GM19468 (cell line): ENCODE data around the gene PLEKHB1.
"Not testable (repeated sequence)": the region's sequence is repeated elsewhere in the genome, so short reads cannot be mapped to it uniquely, and the experiment has no call there.

Experiments used
- ATAC-seq: cut with Tn5 transposase; IDR thresholded peaks from one replicate; pipeline ENCODE4 v1.9.1; 2021; ENCODE audit warnings: mild to moderate bottlenecking, moderate library complexity, moderate number of reproducible peaks; ENCODE audit not compliant: unreplicated experiment; ENCODE audit errors: extremely low read depth

The PLEKHB1 gene

DNA sequence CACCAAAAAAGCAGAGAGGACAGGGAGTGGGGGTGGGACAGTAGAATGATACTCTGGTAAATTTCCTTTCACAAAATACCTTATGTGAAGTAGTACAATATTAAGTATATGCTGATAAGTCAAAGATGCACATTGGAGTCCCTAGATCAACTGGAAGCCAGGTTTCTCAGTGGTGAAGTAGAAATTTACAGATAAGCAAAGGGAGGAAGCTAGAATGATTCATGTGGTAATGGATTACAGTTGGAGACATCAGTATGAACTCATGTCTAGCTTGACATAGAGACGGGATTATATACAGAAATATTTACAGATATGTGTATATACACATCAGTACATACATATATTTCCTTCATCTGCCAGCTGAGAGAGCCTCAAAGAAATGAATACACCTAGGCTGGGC is 21.5 kb downstream of the PLEKHB1 start:
- ATAC-seq: no peak

DNA sequence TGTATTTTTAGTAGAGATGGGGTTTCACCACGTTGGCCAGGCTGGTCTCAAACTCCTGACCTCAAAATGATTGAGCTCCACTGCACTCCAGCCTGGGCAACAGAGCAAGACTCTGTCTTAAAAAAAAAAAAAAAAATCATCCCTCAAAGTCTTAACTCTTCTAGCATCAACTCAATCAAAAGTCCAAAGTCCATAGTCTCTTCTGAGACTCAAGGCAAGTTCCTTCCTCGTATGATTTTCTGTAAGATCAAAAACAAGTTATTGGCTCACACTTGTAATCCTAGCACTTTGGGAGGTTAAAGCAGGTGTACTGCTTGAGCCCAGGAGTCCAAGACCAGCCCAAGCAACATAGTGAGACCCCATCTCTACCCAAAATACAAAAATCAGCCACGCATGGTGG is 24.4 kb downstream of the PLEKHB1 start:
- no peak for ATAC-seq

DNA sequence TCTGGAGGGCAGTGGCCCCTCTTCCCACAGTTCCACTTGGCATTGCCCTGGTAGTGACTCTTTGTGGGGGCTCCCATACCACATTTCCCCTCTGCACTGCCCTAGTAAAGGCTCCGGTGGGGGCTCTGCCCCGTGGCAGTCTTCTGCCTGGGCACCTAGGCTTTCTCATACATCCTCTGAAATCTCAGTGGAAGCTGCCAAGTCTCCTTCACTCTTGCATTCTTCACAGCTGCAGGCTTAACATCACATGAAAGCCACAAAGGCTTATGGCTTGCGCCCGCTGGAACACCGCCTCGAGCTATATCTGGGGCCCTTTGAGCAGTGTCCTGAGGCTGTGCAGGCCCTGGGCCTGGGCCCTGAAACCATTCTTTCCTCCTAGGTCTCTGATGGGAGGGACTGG is 25.3 kb downstream of the PLEKHB1 start:
- ATAC-seq: no peak

DNA sequence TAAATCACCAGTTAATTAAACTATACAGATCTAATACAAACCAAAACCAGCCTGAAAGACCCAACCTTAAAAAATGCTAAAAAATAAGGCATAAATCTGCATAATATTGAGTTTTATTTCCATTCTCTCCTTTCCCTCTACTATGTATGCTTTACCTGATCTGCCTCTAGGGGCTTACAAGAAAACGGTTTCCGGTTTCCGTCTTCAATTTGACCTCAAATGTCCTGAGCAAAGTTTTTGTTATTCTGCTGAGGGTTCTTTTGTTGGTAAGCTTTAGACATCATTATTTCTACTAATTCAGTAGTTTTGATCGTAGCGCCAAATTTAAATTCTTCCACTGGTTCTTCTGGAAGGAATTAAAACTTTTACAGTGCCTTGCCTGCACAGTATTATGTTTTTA is 30.2 kb downstream of the PLEKHB1 start:
- ATAC-seq: not testable (repeated sequence)

DNA sequence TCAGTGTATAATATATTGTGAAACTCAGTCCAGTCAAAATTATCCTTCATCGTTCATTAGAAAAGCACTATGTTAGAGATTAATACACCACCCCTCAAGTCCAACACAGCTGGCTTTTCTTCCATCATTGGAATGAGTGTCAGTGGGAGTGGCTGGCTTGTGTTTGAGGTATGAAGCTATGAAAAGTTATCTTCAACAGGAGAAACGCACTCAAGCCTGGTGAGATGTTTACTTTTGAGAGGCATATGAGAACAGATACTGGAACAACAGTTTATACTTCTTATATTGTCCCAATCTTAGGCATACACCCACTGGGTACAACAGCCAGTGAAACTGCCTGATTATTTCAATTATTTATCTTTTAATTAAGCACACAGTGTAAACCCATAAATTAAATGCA is 34.3 kb downstream of the PLEKHB1 start:
- no peak for ATAC-seq

DNA sequence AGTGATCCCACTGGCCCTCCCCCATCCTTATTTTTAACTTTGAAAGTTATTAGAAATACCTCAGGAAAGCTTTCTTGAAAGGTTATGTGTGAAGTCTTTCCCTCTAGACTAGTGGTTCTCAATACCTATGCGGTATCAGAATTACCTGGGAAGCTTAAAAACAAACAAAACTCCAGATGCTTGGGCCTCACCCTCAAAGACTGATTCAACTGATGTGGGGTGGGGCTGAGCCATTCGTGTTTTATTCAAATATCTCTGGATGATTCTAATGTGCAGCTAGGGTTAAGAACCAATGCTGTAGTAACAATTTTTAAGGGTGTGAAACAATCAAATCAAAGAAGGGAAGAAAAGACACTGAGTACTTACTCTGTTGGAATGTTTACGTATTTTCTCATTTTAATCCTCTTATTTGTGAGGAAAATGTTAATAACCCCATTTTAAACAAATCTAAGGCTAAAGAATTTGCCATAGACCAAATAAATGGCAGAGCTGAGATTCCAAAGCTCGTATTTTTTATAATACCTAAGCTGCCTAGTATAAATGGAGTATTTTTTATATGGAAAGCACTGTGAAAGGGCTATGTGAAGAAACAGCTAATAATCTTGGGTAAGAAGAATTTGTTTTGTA is 47.6 kb downstream of the PLEKHB1 start:
- ATAC-seq: no peak

DNA sequence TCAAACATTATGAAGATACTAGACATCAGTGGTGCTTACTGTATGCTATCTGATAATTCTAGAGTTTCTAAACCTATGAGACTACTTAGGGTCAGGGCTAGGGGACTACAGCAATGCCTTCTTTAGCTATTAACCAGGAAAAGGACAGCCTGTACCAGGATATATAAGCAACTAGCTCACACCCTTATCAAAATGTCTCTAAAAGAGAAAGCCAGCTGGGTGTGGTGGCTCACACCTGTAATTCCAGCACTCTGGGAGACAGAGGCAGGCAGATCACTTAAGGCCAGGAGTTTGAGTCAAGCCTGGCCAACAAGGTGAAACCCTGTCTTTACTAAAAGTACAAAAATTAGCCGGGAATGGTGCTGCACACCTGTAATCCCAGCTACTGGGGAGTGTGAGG is 58.7 kb downstream of the PLEKHB1 start:
- no peak for ATAC-seq

DNA sequence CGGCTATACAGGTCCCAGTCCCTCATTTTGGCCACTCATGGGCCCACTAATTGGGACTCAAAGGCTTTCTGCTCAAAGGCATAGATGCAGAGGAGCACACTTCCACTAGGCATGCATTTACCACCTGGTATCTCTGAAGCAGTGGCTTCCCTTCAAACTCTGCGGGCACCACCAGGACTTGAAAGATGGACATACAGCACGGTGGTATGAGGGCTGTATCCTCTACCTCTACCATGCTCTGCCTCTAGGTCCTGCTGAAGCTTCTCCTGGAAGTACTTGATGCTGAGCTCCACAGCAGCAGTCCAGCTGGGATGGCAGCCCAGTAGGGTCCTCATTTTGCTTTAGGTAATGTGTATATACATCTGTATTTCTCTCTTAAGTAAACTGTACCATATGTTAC is 64.6 kb downstream of the PLEKHB1 start:
- ATAC-seq: no peak
